RKO (cell line): ENCODE results near the gene ACSL1.

Source experiments
- DNase-seq: peaks from one replicate; pipeline ENCODE4 v3.0.0-alpha.2; 2016; ENCODE audit warnings: low spot score

ACSL1 gene

DNA sequence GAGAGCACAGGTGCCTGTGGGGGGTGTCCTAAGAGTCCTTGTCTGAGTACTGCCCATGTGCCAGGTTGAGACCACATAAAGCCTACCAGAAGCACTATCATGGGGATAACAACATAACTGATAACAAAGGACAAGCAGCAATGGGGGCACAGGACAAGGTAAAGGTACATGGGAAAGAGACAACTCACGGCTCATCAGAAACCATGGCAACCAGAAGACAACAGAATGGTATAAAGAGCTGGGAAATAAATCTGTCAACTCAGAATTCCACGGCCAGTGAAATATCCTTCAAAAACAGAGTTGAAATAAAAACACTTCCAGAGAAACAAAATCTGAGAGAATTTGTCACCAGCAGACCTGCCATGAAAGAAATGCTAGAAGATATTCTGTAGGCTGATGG lies 111.9 kb downstream of the ACSL1 start:
- DNase-seq: no peak

- no peak for DNase-seq
Measured at GRCh38 chr4:184712322-184712721, 113.4 kb downstream of the ACSL1 start.

- DNase-seq: no peak
Measured at GRCh38 chr4:184706453-184706852, 119.3 kb downstream of the ACSL1 start.

DNA sequence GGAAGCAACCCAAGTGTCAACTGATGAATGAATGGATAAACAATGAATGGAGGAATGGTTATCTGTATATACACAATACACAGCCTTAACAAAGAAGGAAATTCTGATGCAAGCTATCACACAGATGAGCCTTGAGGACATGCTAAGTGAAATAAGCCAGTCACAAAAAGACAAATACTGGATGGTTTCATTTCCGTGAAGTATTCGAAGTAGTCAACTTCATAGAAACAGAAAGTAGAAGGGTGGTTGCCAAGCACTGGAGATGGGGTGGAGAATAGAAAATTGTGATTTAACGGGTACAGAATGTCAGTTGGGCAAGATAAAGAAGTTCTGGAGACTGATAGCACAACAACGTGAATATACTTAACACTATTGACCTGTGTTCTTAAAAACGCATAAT lies 120.1 kb downstream of the ACSL1 start:
- DNase-seq: no peak
